C4-2B (cell line): Measurements from ENCODE around the gene DNAH6.

Experiments
- ZFX ChIP-seq: fragments of 450-650 bp; IDR thresholded peaks from 2 replicates; pipeline ENCODE4 v1.6.1; 2017
- TF ChIP-seq, protein P1 (sequence below): fragments of 450-650 bp; conservative IDR thresholded peaks from 2 replicates; pipeline ENCODE4 v1.5.1; 2017; ENCODE audit warnings: mild to moderate bottlenecking

- TF ChIP-seq, protein P1, sequence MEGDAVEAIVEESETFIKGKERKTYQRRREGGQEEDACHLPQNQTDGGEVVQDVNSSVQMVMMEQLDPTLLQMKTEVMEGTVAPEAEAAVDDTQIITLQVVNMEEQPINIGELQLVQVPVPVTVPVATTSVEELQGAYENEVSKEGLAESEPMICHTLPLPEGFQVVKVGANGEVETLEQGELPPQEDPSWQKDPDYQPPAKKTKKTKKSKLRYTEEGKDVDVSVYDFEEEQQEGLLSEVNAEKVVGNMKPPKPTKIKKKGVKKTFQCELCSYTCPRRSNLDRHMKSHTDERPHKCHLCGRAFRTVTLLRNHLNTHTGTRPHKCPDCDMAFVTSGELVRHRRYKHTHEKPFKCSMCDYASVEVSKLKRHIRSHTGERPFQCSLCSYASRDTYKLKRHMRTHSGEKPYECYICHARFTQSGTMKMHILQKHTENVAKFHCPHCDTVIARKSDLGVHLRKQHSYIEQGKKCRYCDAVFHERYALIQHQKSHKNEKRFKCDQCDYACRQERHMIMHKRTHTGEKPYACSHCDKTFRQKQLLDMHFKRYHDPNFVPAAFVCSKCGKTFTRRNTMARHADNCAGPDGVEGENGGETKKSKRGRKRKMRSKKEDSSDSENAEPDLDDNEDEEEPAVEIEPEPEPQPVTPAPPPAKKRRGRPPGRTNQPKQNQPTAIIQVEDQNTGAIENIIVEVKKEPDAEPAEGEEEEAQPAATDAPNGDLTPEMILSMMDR = no peak
- no peak for TF ChIP-seq ZFX
These were observed 188.4 kb downstream of the DNAH6 start for GRCh38 chr2:84704505-84705244.
